Keratinocyte (primary cell): ENCODE measurements around the gene CLSTN2. TPM values are rescaled to one million over a fixed set of nuclear protein-coding genes. Genes with fewer than 3 reads are reported as not detected.

Source experiments
- DNase-seq: peaks from one replicate; pipeline ENCODE4 v3.0.0-alpha.2; 2011; ENCODE audit warnings: low read depth, missing footprints, low spot score
- FAIRE-seq: peaks from 2 replicates; lab custom pipeline; 2011; peaks lifted over from hg19 to GRCh38; lab: Jason Lieb, UNC
- H2AFZ ChIP-seq: 2 replicates; pipeline ENCODE4 v1.6.0; 2012; ENCODE audit warnings: low read length, control low read depth, inconsistent platforms; ENCODE audit not compliant: control insufficient read depth
- H3K27ac ChIP-seq: 2 replicates; pipeline ENCODE4 v1.5.1; 2011; ENCODE audit warnings: low read length; ENCODE audit not compliant: control insufficient read depth, insufficient read depth
- H3K27me3 ChIP-seq: 3 replicates; pipeline ENCODE4 v1.6.0; 2011; ENCODE audit warnings: low read length; ENCODE audit not compliant: control insufficient read depth, insufficient read depth; ENCODE audit errors: extremely low read depth
- H3K36me3 ChIP-seq, 2 experiments: 2 replicates in 1 of 2; 3 replicates in 1 of 2; pipeline ENCODE4 v1.5.1; 2011; ENCODE audit warnings: low read length in 2 of 2, mild to moderate bottlenecking in 1 of 2; ENCODE audit not compliant: control insufficient read depth in 2 of 2, insufficient read depth in 2 of 2; ENCODE audit errors: extremely low read depth in 1 of 2
- H3K4me1 ChIP-seq: 3 replicates; pipeline ENCODE4 v1.5.1; 2011; ENCODE audit warnings: low read length; ENCODE audit not compliant: control insufficient read depth, insufficient read depth; ENCODE audit errors: extremely low read depth
- H3K4me2 ChIP-seq: 3 replicates; pipeline ENCODE4 v1.6.0; 2011; ENCODE audit warnings: low read depth, low read length; ENCODE audit not compliant: control insufficient read depth, insufficient read depth; ENCODE audit errors: extremely low read depth
- H3K4me3 ChIP-seq, 3 experiments: fragments of 200-600 bp in 1 of 3; sonication (generic) in 1 of 3; 2 replicates in 2 of 3; 3 replicates in 1 of 3; pipeline ENCODE4 v1.5.1; 2011 to 2016; ENCODE audit warnings: low read length in 3 of 3, mild to moderate bottlenecking in 3 of 3, control low read depth in 2 of 3, inconsistent platforms in 1 of 3, low read depth in 1 of 3, mixed read lengths in 1 of 3, mixed run types in 1 of 3, moderate library complexity in 1 of 3; ENCODE audit not compliant: control insufficient read depth in 2 of 3, insufficient read depth in 2 of 3; ENCODE audit errors: extremely low read depth in 1 of 3
- H3K79me2 ChIP-seq: 2 replicates; pipeline ENCODE4 v1.6.0; 2012; ENCODE audit warnings: low read length; ENCODE audit not compliant: control insufficient read depth, insufficient read depth
- H3K9ac ChIP-seq: 3 replicates; pipeline ENCODE4 v1.6.0; 2011; ENCODE audit warnings: low read length; ENCODE audit not compliant: control insufficient read depth, insufficient read depth; ENCODE audit errors: extremely low read depth
- H3K9me1 ChIP-seq: 3 replicates; pipeline ENCODE4 v1.6.0; 2011; ENCODE audit warnings: low read length; ENCODE audit not compliant: control insufficient read depth, insufficient read depth; ENCODE audit errors: extremely low read depth
- H3K9me3 ChIP-seq: 2 replicates; pipeline ENCODE4 v1.5.1; 2012; ENCODE audit warnings: low read depth, low read length; ENCODE audit not compliant: control insufficient read depth
- H4K20me1 ChIP-seq: 3 replicates; pipeline ENCODE4 v1.6.0; 2011; ENCODE audit warnings: low read length; ENCODE audit not compliant: control insufficient read depth, insufficient read depth; ENCODE audit errors: extremely low read depth
- CTCF ChIP-seq, 3 experiments: IDR thresholded peaks in 1 of 3; conservative IDR thresholded peaks in 1 of 3; optimal IDR thresholded peaks in 1 of 3; 2 replicates in 2 of 3; 3 replicates in 1 of 3; pipeline versions ENCODE3 to v1.5.1; 2011; ENCODE audit warnings: low read length in 3 of 3, mild to moderate bottlenecking in 3 of 3, moderate library complexity in 2 of 3, control low read depth in 1 of 3, inconsistent platforms in 1 of 3; ENCODE audit not compliant: insufficient read depth in 2 of 3; ENCODE audit errors: extremely low read depth in 1 of 3
- EZH2 ChIP-seq: IDR thresholded peaks from one replicate; pipeline ENCODE4 v1.6.1; 2012; ENCODE audit warnings: inconsistent platforms, mild to moderate bottlenecking, low read length, moderate library complexity
- dilution Hi-C: fragments of 300-500 bp; cut with MboI; formaldehyde crosslinking; loops from one replicate; pipeline ENCODE4 v1.7.0; 2020; ENCODE audit warnings: low sequenced_read_pairs; ENCODE audit not compliant: extremely low pct_ligation_motif_present
- polyA plus RNA-seq, 5 experiments: library from polyadenylated mRNA; depleted of rRNA in 3 of 5; stranded (reverse) in 3 of 5; stranded (forward) in 1 of 5; unstranded in 1 of 5; fragments of >200 nt; gene quantifications; 1 replicate in 1 of 5; 2 replicates in 3 of 5; 3 replicates in 1 of 5; pipeline versions ENCODE4 v1.2.1 to v1.2.3, GENCODE V29; 2011 to 2012; ENCODE audit warnings: missing spikeins in 2 of 5, low read depth in 1 of 5, low replicate concordance in 1 of 5

Gene CLSTN2
- polyA plus RNA-seq, 1 donor (not counting 4 experiments of a cell fraction or from before 2014, with no cell fraction given): 0.09 TPM

DNA sequence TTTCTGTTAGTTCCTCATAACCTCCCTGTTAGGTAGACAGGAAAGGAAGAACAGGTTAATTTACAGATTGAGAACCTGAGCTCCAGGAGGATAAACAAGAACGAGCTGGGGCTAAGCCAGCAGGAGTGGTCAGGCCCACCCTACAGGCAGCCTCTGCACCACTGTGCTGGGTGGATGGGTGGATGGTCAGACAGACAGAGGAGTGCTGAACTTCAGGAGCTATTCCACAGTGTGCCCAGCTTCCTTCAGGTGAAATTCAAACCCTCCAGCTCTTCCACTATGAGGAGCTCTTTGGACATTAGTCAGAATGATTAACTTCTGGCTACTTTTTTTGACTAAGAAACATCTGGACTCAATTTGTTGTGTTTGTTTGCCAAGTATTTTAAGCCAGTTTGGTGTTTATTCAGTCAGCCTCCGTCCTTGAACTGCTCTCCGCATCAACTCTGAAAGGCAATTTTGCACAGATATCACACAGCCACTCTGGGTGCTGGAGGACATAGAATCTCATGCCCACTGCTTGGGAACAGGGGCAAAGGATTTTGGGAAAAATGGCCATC, 361.9 kb downstream of the CLSTN2 start:
- peaks cover 25% of the 10 kb centered on the region for H3K4me1 ChIP-seq
- H3K27me3 ChIP-seq: no peaks in the 10 kb centered on the region
- H3K4me3 ChIP-seq: no peak overlapping the region
- H3K9me1 ChIP-seq: no peaks in the 10 kb centered on the region
- no peaks in the 10 kb centered on the region for H4K20me1 ChIP-seq
- DNase-seq (no peak), FAIRE-seq (no peak)
- no peak overlapping the region for H3K4me2 ChIP-seq
- H3K9me3 ChIP-seq: no peaks in the 10 kb centered on the region
- no peak overlapping the region for H3K27ac ChIP-seq
- TF ChIP-seq CTCF (optimal IDR thresholded peaks at IDR 0.05 in 1 of 3, IDR thresholded peaks at IDR 0.05 in 1 of 3, conservative IDR thresholded peaks at IDR 0.05 in 1 of 3; ENCODE audit: extremely low read depth in 1 of 3, insufficient read depth in 2 of 3, low read length in 3 of 3) (no peak), EZH2 (no peak)
- H3K36me3 ChIP-seq: no peaks in the 10 kb centered on the region
- no peak overlapping the region for H2AFZ ChIP-seq
- H3K9ac ChIP-seq: no peak overlapping the region
- no peaks in the 10 kb centered on the region for H3K79me2 ChIP-seq
- dilution Hi-C loops: no loop called here

GRCh38 chr3:140298043-140298442, 363.1 kb downstream of the CLSTN2 start:
- no peaks in the 10 kb centered on the region for H3K9me3 ChIP-seq
- H3K4me1 ChIP-seq: peaks cover 16% of the 10 kb centered on the region
- TF ChIP-seq EZH2: no peak
- no peak for TF ChIP-seq CTCF (optimal IDR thresholded peaks at IDR 0.05 in 1 of 3, IDR thresholded peaks at IDR 0.05 in 1 of 3, conservative IDR thresholded peaks at IDR 0.05 in 1 of 3; ENCODE audit: extremely low read depth in 1 of 3, insufficient read depth in 2 of 3, low read length in 3 of 3)
- H3K79me2 ChIP-seq: no peaks in the 10 kb centered on the region
- DNase-seq: no peak
- FAIRE-seq: no peak
- H3K4me3 ChIP-seq: no peak overlapping the region
- no peak overlapping the region for H3K4me2 ChIP-seq
- no peak overlapping the region for H3K9ac ChIP-seq
- H2AFZ ChIP-seq: no peak overlapping the region
- no peaks in the 10 kb centered on the region for H3K9me1 ChIP-seq
- dilution Hi-C loops: no loop called here
- H3K36me3 ChIP-seq: no peaks in the 10 kb centered on the region
- H3K27me3 ChIP-seq: no peaks in the 10 kb centered on the region
- no peaks in the 10 kb centered on the region for H4K20me1 ChIP-seq
- H3K27ac ChIP-seq: no peak overlapping the region
